Hypothalamus (tissue), 51 donors: Measurements from ENCODE around the gene AQP12A.

ENCODE experiments used
- DNase-seq, 51 donors: peaks; one replicate each; lab custom pipeline; 2025; lab: John Stamatoyannopoulos, UW

The AQP12A gene

DNA sequence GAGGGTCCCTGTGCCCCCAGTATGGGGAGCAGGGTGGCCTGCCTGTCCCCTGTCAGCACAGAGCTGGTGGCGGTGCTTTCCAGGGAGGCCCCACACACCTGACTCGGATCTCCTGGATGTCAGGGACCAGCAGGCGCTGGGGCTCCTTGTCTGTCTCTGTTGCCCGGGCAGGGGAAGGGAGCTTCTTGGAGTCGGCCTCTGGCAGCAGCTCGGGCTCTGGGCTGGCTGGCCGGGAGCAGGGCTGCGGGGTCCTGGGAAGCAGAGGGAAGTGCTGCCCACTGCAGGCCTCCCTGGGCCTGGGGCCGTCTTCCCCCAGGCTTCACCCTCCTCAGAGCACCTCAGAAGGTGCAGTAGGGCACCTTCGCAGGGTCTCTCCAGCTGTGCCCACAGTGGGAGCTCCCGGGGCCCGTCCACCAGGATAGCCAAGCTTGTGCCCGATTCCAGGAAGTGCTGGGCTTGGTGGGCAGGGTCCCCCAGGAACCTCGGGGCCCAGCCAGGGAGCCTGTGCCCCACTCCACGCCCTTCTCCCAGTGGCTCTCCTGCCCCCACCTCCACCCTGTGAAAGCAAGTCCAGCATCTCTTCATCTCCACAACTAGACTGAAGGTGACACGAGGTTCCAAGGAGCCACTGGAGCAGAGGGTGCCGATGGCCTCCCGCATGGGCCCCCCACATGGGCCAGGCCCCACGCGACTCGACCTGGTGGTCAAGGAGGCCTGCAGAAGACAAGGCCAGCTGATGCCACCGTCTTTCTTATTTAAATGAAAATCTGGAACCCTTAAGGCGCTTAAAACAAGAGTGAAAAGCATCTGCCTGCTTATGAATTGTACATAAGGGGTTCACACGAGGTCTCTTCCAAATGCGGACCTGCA, 28.2 kb downstream of the AQP12A start:
- no peak for DNase-seq

DNA sequence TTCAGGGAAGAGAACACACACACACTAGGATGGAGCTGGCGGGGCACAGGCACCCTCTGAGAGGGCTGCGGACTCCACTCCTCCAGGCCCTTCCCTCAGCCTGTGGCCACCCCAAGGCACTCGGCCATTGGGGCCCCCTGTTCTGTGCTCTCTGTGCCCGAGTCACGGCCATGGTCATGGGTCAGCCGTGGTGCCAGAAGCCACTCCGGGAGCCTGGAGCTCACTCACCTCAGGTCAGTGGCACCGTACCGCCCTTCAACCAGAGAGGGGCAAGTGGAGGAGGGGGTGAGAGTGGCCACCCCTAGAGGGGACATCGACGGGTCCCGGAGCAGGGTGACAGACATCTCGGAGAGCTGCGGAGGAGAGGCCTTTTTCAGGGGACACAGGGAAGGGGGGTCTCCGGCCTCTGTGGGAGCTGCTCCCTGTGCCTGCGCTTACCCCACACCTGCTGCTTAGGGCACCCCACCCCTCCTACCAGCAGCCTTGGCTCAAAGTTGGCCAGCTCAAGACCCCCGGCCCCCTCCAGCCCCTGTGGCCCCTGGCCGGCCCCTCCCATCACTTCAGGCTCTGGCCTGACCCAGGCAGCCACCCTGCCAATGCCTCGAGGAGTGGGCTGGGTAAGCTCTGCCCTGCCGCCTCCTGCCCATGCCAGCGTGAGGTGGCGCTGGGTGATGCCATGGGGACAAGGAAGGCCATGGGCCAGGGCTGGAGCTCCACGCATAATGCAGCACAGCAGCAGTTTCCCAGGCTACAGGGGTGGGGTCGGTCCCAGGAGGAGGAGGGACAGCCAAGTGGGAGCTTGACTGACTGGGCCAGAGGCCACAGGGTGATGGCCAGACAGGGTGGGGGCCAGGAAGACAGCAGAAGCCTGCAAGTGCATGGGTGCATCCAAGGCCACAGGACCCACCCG, 29.3 kb downstream of the AQP12A start:
- peak in 6 of 51 donors; percentile 27 to 53 (median 41) for DNase-seq

DNA sequence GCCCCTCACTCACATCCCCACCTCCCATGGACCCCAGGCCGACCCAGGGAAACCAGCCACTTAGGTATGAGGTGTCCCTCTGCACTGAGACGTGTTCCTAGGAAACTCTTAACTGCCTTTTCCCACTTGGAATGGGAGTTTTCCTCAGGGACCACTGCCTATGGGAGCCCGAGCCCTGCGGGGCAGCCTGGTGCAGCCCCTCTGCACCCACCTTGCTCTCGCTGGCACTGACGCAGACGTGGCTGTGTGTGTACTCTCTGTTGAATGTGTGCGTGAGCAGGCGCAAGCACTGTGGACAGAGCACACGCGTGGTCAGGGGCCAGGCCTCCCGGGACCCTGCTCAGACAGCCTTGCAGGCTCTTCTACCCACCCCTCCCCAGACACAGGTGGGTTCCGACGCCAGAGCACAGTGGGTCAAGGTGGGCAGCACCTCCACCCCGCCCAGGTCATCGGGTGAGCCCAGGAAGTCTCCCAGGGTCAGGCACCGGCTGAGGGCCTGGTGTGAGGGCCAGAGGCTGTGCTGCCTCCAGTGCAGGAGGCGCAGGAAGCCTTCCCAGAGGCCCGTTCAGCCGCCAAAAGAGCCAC, 30.0 kb downstream of the AQP12A start:
- DNase-seq = no peak

DNA sequence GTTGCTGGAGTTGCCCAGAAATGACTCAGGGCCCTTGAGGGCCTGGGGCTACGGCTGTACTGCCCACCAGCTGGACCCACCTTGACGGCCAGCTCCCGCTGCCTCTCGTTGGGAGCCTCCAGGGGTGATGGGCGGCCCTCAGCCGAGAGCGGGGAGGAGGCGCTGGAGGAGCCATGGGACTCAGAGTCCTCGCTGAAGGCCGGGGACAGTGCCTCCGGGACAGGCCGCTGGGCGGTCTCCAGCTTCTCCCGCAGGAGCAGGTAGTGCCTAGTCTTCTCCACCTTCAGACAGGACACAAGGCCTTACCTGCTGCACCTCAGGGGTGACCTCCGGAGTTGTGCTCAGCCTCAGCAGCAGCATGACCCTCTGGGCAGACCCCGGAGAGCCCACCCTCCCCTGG, 30.7 kb downstream of the AQP12A start:
- DNase-seq = no peak

DNA sequence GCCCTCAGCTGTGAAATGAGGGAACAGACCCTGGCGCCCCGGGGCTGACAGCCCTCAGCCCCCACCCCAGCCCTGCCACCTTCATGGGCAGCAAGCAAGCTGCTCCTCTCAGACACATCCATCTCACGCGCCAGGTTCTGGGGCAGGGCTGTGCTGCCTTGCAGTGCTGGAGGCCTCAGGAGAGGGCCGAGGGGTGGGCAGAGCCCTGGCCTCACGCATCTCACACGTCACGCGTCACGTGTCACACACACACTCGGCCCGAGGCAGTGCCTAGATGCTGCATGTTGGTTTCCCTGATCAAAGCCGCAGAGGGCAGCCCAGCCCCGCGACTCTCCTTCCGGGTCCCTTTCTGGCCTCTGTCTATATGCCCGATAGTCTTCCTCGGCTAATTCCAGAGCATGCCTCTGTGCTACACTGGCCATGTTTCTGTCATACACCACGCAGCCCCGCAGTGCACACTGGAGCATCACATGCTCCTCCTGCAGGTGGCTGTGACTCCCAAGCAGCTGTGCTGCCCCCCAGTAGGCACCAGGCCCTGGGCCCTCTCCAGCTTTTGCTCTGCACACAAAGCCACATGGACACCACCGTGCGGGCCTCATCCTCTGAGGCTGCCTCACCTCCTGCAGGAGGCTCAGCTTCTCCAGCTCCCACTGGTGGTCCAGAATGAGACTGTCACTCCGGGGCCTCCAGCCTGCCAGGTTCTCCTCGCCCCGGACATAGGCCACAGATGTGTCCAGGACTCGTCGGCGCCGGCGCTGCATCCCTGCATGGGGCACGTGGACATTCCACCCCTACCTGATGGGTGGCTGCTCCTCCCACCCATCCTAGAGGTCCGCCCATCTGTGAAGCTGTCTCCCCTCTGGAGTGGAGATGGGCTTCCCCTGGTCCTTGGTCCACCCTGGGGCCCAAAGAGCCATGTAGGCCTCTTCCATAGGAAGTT, 31.4 kb downstream of the AQP12A start:
- no peak for DNase-seq

DNA sequence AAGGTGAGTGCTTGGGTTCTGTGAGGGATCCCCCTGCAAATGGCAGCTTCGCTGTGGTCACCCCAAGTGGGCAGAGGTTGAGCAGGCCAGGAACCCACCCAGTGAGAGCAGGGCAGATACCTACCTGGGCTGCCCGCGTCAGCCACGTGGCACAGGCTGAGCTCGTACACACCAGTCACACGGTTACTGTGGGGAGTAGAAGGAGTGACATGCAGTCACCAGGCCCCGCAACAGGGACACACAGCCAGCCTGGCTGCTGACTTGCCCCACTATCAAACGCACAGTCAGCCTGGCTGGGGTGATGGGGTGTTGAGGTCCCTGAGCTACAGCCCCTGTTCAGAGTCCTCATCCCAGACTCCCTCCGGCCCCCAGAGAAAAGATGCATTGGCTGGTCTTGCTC, 32.2 kb downstream of the AQP12A start:
- DNase-seq = no peak

DNA sequence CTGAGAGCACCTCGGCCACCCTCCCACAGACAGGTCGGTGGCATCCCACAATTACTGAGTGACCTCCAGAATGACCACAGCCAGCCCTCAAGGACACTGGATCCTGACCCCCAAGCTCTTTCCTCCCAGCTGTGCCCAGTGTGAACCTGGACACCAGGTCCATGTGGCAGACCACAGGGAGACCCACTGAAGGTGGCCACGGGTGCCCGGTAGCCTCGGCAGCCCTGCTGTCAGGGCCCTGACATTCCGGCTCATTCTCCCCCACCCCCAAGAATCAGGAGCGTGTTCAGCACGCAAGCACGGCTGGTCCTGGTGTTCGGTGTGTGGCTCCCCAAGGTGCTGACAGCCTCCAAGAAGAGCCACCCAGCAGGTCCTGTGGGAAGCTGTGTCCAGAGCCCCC, 32.8 kb downstream of the AQP12A start:
- no peak for DNase-seq

DNA sequence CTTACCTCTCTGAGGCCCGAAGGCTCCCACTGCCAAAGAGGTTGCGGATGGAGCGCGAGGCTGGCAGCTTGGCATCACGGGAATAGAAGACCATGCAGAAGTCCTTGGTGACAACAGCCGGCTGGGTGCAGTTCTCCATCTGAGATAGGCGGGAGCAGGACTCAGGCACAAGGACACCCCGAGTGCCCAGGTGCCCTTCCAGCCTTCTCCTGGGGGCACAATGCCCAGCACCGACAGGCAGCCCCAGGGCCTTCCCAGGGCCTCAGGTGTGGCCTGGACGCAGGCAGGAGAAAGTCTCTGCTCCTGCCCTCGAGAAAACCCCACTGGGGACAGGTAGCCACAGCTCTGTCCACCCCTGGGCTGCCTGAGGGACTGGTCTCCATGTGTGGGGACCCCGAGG, 33.6 kb downstream of the AQP12A start:
- DNase-seq = no peak

DNA sequence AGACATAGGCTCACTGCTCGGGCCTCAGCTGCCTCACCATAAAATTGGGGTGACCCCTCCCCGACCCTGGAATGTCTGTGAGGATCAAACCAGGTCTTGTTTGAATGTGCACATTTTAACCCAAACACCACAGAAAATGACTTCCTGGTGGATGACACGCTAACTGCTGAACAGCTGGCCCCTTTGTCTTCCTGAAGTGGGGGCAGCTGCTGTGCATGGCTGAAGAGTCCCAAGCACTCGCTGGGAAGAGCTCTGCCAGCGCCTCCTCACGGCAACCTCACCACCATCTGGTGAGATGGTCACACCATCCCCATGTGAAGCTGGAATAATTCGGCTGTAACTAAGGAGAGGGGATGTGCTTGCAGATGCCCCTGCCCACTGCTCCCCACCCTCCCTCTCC, 34.0 kb downstream of the AQP12A start:
- DNase-seq = no peak

DNA sequence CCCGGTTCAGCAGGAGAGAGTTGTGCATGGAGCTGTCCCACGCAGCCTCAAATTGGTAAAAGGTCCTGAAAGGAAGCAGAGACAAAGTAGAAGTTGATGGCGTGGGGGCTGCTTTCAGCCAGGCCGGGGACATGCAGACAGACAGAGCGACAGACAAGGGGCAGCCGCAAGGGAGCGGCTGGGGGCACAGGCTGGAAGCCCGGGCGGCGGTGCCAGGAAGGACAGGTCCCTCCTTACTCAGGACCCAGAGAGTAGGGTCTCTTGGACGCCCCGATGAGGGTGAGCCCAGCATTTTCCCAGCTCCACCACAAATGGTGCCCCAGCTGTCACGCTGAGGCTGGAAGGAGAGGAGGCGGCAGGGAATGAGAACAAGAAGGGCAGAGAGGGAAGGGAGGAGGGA, 35.2 kb downstream of the AQP12A start:
- DNase-seq = no peak

DNA sequence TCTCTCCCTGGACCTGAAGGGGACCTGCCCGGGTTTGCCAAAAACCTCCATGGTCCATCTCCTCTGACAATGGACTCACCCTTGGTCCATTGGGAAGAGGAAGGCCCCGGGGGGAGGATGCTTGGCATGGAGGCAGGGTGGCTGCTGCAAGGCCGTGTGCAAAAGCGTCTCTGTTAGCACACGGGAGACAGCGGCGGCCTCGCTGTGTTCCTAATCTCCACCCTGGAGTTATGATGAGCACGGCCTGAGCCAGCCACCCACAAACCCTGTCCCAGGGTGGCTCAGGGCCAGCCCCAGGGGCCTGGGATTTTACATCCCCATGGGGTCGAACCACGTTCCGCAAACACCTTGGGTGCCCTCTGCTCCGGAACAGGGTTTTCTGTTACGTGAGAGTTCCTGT, 35.8 kb downstream of the AQP12A start:
- DNase-seq = no peak

DNA sequence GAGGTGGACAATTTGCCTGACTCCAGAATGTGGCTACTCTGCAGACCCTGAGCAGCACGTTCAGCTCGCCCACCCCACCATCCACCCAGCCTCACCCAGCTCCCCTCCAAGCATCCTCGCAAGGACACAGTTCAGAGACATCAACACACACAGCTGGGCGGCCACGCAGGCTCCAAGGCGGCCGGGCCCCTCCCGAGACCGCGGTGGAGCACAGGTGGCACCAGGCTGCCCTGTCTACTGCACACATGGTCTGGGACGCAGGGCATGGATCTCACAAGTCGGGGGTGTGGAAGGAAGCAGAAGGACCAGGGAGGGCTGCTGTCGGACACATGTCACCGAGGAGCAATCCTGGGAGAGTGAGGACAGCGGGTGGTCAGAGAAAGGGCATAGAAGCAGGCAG, 36.2 kb downstream of the AQP12A start:
- no peak for DNase-seq

DNA sequence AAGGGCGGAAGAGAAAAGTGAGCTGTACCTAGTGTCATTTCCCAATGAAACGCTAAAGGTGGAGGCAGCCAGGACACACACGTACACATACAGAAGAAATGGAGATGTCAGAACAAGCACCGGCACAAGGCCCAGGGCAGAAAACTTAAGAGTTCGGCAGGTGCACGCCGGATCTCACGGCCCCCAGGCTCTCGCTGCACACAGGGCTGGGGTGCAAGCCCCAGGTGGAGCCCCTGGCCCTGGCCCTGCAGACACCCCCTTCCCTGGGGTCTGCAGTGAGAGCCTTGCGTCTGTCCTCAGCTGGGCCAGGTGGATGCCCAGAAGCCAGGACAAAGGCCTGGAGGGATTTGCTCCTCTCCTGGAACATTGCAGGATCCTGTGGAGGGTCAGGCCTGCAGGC, 36.7 kb downstream of the AQP12A start:
- DNase-seq = no peak

DNA sequence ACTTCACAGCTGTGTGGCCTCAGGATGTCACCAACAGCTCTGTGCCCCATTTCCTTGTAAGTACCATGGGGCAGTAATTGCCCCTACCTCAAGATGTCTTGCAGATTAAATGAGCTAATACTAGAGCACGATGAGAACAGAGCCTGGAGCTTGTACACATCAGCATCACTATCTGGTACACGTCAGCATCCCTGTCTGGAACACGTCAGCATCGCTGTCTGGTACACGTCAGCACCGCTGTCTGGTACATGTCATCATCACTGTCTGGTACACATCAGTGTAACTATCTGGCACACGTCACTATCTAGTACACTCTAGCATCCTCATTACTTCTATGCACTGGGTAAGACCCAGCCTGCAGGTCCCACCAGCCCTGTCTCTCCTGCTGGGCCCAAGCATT, 37.2 kb downstream of the AQP12A start:
- DNase-seq = no peak

DNA sequence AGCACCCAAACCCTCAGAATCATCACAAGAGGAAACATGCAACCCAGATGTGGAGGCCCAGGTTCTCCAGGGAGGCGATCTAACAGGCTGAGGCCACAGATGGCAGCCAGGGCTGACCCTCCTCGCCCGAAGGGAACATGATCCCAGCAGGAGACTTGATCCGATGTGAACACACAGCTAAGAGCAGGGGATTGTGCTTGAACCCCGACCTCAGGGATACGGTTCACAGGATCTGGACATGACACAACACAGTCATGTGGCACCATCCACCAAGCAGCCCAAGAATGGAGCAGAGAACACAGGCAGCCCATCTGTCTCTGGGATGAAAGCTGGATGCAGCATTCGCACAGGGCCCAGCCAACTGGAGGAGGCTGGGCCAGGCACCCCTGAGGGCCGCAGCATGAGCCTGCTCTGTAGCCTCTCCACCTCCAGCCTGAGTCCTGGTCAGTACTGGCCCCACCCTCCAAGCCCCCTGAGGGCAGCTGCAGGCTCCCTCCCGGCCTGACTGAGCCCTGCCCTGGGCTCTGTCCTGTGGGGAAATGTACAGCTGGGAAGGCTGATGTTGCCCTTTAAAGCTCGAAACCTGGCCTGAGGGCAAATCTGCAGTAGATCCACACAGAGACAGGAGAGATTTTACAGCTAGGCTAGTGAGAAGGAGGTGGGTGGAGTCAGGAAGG, 39.0 kb downstream of the AQP12A start:
- DNase-seq = no peak

DNA sequence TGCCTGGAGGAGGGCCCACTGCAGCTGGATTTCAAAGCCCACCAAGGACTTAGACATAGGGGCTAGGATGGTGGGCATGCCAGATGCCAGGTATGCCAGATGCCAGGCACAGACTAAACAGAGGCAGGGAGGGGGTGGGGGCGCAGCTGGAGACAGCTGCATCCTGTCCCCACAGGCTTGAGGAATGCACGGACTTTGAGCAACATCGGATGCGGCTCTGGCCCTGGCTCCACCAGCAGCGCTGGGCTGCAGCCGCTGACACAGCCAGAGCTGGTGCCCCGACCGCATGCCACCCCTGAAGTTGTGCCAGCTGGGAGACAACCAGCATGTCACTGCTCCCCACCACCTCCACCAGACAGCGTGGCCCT, 39.5 kb downstream of the AQP12A start:
- DNase-seq = no peak

DNA sequence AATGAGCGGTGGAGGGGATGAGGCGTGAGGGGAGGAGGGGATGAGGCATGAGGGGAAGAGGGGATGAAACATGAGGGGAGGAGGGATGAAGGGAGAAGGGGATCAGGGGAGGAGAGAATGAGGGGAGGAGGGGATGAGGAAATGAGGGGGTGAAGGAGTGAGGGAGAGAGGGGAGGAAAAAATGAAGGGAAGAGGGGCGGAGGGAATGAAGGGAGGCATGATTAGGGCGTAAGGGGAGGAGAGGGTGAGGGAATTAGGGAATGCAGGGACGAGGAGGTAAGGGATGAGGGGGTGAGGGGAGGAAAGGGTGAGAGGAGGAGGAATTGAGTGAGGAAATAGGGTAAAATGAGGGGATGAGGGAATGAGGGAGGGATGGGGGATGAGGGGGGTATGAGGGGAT, 40.5 kb downstream of the AQP12A start:
- DNase-seq = no peak

DNA sequence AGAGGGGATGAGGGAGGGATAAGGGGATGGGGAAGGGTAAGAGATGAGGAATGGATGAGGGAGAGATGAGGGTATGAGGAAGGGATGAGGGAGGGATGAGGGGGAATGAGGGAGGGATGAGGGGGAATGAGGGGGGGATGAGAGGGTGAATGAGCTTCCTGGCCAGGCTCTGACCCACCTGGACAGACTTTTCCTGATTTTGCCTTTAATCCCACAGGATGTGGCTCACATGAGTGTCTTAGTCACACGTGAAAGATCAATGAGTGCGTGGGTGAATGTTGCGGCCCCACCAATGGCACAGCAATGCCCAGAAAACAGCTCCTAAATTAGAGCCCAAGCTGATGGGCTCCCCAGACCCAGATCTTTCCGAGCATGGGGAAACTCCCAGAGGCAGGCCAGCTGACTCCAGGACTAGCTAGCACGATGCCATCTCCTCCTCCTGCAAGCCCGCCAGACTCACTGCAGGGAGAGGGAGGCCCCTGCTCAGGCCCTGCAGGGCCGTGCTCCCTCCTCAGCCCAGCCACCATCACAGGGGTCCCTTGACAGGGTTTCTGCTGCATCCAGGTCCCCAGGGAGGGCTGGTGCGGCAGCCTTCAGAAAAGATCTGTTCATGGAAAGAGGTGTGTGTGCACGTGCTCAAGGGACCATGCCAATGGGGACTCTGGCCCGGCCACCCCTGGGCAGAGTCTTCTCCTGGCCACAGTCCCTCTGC, 41.4 kb downstream of the AQP12A start:
- no peak for DNase-seq
